RWPE1 (cell line): Measurements from ENCODE around the gene ZNF532.
A peak's percentile ranks its signal among the peaks of the same experiment; 100 is the strongest.

Experiments used
- CTCF ChIA-PET: fragments of 350-600 bp; sonication (Branson Sonifier 250); formaldehyde crosslinking; extraction: SDS; loops from one replicate; lab custom pipeline; 2021; lab: Yijun Ruan, JAX
- POLR2A ChIA-PET: fragments of 400-600 bp; formaldehyde crosslinking; extraction: SDS; loops from one replicate; lab custom pipeline; 2020; ENCODE audit warnings: antibody characterized with exemption; ENCODE audit not compliant: low non-redundant PET; lab: Yijun Ruan, JAX
- DNase-seq: peaks from one replicate; pipeline ENCODE4 v3.0.0; 2012; ENCODE audit warnings: low spot score
- H3K27ac ChIP-seq: fragments of 450-650 bp; 2 replicates; pipeline ENCODE4 v1.5.1; 2017
- TF ChIP-seq, protein P1 (sequence below): fragments of 450-650 bp; conservative IDR thresholded peaks from 2 replicates; pipeline ENCODE4 v1.5.1; 2017; ENCODE audit warnings: low read depth, mild to moderate bottlenecking

Gene ZNF532

DNA sequence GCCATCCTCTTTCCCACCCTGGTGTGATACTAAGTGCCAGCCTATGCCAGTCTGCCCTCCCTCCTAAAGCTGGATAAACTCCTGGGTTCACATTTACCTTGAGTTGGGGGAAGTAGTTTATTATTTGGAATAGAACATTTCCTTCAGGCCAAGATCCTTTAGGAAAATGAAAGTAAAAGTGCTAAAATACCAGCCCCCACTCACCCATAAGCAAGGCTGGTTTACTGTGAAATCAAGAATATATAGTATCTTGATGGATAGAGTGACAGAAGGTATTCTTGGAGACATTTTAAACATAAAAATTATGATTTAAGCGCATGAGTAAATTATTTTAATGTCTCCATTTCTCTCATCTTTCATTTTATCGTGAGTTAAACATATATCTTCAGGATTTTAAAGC lies 27.1 kb downstream of the ZNF532 start:
- no peak overlapping the region for H3K27ac ChIP-seq
- ChIA-PET POLR2A (no interaction called here), CTCF (no interaction called here)

DNA sequence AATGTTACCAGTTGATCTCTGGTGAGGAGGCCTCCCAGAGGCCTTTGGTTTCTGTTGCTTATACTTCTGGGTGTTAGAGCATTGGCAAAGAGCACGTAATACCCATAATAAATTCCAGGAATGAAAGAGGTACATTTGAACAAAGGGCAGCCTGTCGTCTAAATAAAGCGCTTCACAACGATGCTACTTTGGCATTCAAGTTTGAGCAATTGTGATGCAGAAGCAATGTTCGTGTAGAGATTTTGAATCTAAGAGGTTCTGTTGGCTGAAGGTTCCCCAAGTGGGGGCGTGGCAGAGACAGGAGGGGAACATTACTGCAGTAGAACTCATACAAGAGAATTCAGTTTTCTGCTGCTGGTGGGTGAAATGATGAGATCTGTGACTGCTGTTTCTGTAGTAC lies 27.8 kb downstream of the ZNF532 start:
- no peak overlapping the region for H3K27ac ChIP-seq
- TF ChIP-seq, protein P1, sequence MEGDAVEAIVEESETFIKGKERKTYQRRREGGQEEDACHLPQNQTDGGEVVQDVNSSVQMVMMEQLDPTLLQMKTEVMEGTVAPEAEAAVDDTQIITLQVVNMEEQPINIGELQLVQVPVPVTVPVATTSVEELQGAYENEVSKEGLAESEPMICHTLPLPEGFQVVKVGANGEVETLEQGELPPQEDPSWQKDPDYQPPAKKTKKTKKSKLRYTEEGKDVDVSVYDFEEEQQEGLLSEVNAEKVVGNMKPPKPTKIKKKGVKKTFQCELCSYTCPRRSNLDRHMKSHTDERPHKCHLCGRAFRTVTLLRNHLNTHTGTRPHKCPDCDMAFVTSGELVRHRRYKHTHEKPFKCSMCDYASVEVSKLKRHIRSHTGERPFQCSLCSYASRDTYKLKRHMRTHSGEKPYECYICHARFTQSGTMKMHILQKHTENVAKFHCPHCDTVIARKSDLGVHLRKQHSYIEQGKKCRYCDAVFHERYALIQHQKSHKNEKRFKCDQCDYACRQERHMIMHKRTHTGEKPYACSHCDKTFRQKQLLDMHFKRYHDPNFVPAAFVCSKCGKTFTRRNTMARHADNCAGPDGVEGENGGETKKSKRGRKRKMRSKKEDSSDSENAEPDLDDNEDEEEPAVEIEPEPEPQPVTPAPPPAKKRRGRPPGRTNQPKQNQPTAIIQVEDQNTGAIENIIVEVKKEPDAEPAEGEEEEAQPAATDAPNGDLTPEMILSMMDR: no peak
- ChIA-PET POLR2A (no interaction called here), CTCF (no interaction called here)
- DNase-seq: no peak

More for the DNA sequence above, 27.1 kb downstream of the ZNF532 start:
- DNase-seq: no peak
- TF ChIP-seq, protein P1: no peak

- H3K27ac ChIP-seq: peak overlapping the region; percentile 8; the same call in 1 of the 2 replicates
- TF ChIP-seq, protein P1: no peak
- DNase-seq: no peak
- ChIA-PET POLR2A (no interaction called here), CTCF (no interaction called here)
These were observed 28.9 kb downstream of the ZNF532 start for GRCh38 chr18:58893388-58894099.

- DNase-seq: no peak
- no peak overlapping the region for H3K27ac ChIP-seq
- CTCF ChIA-PET: no interaction called here
- POLR2A ChIA-PET: no interaction called here
- TF ChIP-seq, protein P1: no peak
These were observed 30.3 kb downstream of the ZNF532 start for GRCh38 chr18:58894930-58895329.

GRCh38 chr18:58895385-58895784 lies 30.7 kb downstream of the ZNF532 start:
- POLR2A ChIA-PET: no interaction called here
- CTCF ChIA-PET: no interaction called here
- DNase-seq: no peak
- H3K27ac ChIP-seq: no peak overlapping the region
- TF ChIP-seq, protein P1: no peak

GRCh38 chr18:58896268-58896667 lies 31.6 kb downstream of the ZNF532 start:
- POLR2A ChIA-PET: no interaction called here
- CTCF ChIA-PET: no interaction called here
- TF ChIP-seq, protein P1: no peak
- no peak overlapping the region for H3K27ac ChIP-seq
- no peak for DNase-seq
